ENCODE data around the gene PCSK4.

Gene PCSK4

DNA sequence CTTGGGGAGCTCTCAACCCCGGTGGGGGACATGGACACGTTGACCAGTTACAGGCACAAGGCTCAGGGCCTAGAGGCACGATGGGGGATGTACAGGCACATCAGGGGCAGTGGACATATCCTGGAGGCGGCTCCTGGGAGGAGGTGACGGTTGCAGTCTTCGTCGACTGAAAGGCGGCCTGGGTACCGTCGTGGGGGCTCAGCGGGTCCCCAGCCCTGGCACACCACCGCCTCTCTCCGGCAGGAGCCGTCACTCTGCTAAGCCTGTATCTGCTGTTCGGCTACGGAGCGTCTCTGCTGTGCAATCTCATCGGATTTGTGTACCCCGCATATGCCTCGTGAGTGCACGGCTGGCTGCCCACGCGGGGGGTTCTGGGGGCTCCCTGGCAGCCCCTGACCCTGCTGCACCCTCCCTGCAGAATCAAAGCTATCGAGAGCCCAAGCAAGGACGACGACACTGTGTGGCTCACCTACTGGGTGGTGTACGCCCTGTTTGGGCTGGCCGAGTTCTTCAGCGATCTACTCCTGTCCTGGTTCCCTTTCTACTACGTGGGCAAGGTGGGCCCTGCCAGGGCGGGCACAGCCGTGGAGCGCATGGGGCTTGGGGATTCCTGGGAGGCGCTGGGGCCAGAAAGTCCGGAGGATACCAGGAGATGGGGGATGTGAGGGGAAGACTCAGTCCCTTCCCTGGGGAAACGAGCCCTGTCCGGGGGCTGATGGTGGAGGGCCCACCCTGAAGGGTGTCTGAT, 5.1 kb upstream of the PCSK4 start:
- H2AFZ ChIP-seq (ENCODE audit: low read depth, low read length): no peak overlapping the region
- H3K4me3 ChIP-seq (ENCODE audit: low read length): no peak overlapping the region
- H3K36me3 ChIP-seq (ENCODE audit: insufficient read depth, low read length): no peaks in the 10 kb centered on the region
- H3K27me3 ChIP-seq (ENCODE audit: insufficient read depth, low read length): no peaks in the 10 kb centered on the region
- no peaks in the 10 kb centered on the region for H3K9me3 ChIP-seq (ENCODE audit: low read length)
- peaks cover 17% of the 10 kb centered on the region for H3K4me1 ChIP-seq (ENCODE audit: insufficient read depth, low read length)

DNA sequence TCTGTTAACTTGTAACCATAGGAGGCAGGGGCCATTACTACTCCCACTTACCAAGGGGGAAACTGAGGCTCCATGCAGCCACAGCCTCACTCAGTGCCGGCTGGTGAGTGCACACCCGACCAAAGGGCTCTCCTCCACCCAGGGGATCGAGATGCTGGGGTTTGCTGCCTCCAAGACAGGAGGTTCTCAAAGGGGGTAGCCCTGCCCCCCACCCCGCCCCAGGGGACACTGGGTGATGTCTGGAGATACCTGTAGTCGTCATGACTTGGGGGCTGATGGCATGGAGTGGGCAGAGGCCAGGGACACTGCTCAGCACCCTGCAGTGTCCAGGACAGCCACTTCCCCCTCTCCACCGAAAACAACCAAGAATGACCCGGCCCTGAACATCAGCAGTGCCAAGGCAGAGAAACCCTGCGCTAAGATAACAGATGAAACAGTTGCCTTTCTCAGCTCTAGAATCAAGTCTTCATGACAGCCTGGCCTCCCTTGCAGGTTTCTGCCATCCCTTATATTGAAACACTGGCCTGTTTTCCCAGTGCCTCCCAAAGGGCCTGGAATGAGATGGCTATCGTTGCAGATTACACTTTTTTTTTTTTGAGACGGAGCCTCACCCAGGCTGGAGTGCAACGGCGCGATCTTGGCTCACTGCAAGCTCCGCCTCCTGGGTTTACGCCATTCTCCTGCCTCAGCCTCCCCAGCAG, 4.1 kb upstream of the PCSK4 start:
- Histone ChIP-seq H3K27me3 (ENCODE audit: insufficient read depth, low read length) (no peaks in the 10 kb centered on the region), H3K9me3 (ENCODE audit: low read length) (no peaks in the 10 kb centered on the region), H3K4me3 (ENCODE audit: low read length) (no peak overlapping the region), H3K4me1 (ENCODE audit: insufficient read depth, low read length) (peaks cover 25% of the 10 kb centered on the region), H2AFZ (ENCODE audit: low read depth, low read length) (no peak overlapping the region), H3K36me3 (ENCODE audit: insufficient read depth, low read length) (no peaks in the 10 kb centered on the region)

DNA sequence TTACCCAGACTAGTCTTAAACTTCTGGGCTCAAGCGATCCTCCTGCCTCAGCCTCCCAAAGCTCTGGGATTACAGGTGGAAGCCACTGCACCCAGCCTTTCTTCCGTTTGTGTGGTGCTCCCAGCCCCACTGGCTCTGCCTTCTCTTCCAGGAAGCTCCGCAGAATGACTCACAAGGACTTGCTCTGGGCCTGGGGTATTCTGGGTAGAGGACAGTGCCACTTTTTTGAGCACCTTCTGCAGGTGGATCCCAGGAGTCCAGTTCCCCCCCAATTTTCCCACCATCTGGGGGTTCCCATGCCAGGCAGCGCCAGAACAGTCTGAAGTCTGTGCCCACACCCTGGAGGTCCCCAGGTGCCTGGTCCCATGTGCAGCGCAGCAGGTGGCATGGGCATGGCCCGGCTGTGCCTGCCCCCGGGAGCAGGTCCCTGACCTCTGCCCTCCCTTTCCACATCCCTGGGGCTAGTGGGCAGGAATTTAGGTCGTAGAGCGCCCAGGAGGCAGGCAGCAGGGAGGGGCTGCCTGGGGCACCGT, 2.4 kb upstream of the PCSK4 start:
- no peak overlapping the region for H3K4me3 ChIP-seq (ENCODE audit: low read length)
- H3K9me3 ChIP-seq (ENCODE audit: low read length): no peaks in the 10 kb centered on the region
- H3K4me1 ChIP-seq (ENCODE audit: insufficient read depth, low read length): peaks cover 21% of the 10 kb centered on the region
- H2AFZ ChIP-seq (ENCODE audit: low read depth, low read length): no peak overlapping the region
- H3K36me3 ChIP-seq (ENCODE audit: insufficient read depth, low read length): no peaks in the 10 kb centered on the region
- no peaks in the 10 kb centered on the region for H3K27me3 ChIP-seq (ENCODE audit: insufficient read depth, low read length)

DNA sequence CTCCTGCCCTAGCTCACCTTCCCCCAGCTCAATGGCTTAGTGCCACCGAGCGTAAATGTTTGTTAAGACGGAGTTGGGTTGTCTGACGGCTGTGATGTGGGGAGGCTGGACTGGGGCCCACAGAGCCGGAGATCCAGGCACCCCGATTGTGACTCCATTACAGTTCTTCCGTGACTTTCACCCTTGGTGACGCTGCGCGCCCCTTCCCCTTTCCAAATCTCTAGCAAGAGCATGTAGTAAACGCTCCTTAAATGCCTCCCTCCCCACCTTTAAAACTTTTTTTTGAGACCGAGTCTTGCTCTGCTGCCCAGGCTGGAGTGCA, 1.7 kb upstream of the PCSK4 start:
- Histone ChIP-seq H2AFZ (ENCODE audit: low read depth, low read length) (no peak overlapping the region), H3K4me3 (ENCODE audit: low read length) (peak overlapping the region; percentile 53), H3K27me3 (ENCODE audit: insufficient read depth, low read length) (no peaks in the 10 kb centered on the region), H3K9me3 (ENCODE audit: low read length) (no peaks in the 10 kb centered on the region), H3K36me3 (ENCODE audit: insufficient read depth, low read length) (no peaks in the 10 kb centered on the region), H3K4me1 (ENCODE audit: insufficient read depth, low read length) (peaks cover 21% of the 10 kb centered on the region)

DNA sequence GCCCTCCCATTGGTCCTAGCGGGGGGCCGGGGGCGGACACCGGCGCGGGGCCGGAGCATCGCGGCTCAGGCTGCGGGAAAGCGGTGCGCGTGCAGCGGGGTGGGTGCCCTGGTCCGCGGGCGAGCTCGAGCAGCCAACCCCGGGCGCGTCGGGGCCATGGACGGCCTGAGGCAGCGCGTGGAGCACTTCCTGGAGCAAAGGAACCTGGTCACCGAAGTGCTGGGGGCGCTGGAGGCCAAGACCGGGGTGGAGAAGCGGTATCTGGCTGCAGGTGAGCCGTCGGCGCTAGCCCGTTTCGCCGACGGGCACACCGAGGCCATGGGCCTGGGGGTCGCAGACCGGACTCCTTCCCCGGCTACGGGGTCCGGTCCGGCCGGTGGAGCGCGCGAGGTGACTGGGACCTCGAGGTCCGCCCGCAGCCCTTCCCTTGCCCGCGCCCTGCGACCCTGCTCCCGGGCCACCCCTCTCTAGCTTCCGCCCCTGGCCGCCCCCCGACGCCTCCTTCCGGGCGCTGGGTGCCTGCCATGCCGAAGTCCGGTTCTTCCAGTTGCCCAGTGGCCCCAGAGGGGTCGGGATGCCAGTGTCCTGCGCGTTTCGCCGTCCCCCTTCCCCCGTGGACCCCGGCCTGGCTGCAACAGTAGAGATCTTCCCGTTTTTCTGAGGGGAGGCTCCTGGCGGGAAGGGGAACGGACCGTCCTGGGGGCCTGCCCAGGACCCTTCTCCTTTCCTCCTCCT, 1.1 kb upstream of the PCSK4 start, which contains the start of gene REEP6:
Gene REEP6, plus strand, starts transcription at position 68 of the 735 bp plus-strand sequence. Its CDS starts 89 bp downstream, at position 157.
- H2AFZ ChIP-seq (ENCODE audit: low read depth, low read length): peak within 1 kb of the TSS; percentile 52
- H3K9me3 ChIP-seq (ENCODE audit: low read length): no peaks in the 10 kb centered on the region
- peaks cover 21% of the 10 kb centered on the region for H3K4me1 ChIP-seq (ENCODE audit: insufficient read depth, low read length)
- no peaks in the 10 kb centered on the region for H3K36me3 ChIP-seq (ENCODE audit: insufficient read depth, low read length)
- H3K27me3 ChIP-seq (ENCODE audit: insufficient read depth, low read length): no peaks in the 10 kb centered on the region
- H3K4me3 ChIP-seq (ENCODE audit: low read length): peak within 1 kb of the TSS; percentile 53

DNA sequence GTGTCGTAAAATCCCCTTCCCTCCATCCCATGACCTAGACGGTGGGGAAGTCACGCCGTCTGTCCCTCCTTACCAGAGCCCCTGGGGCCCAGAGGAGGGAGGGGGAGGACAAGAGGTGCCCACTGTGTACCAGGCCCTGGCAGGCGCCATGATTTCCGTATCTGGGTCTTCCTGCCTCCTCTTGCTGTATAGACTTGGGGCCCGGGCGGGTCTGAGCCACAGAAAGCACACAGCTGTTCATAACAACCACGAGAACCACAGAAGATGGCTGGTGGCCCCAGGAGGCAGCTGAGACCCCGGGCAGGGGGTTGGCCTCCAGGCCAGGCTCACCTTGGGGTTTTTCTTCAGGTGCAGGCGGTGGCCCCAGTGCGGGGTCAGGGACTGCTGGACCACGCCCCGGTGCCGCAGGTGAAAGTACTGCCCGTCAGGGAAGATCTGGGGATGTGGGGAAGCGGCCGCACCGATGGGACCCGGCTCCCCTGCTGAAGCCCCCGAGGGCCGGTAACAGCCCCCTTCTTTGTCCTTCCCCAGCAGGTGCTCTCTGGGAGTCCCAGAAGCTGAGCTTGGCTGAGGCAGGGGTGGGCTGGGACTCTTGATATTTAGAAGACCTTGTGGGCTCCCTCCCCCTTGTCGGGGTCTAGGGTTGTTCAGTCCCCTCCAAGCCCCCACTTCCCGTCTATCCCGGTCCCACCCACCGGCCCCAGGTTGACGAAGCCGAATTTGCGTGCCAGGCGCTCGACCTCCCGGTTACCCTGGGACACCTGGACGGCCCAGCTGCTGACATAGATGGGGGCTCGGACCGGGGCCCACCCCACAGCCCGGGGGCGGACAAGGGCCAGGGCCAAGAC, 463 bp downstream of the PCSK4 start:
- peaks cover 21% of the 10 kb centered on the region for H3K4me1 ChIP-seq (ENCODE audit: insufficient read depth, low read length)
- H3K4me3 ChIP-seq (ENCODE audit: low read length): peak overlapping the region; percentile 51
- no peaks in the 10 kb centered on the region for H3K36me3 ChIP-seq (ENCODE audit: insufficient read depth, low read length)
- no peaks in the 10 kb centered on the region for H3K9me3 ChIP-seq (ENCODE audit: low read length)
- peak overlapping the region; percentile 22 for H2AFZ ChIP-seq (ENCODE audit: low read depth, low read length)
- no peaks in the 10 kb centered on the region for H3K27me3 ChIP-seq (ENCODE audit: insufficient read depth, low read length)

DNA sequence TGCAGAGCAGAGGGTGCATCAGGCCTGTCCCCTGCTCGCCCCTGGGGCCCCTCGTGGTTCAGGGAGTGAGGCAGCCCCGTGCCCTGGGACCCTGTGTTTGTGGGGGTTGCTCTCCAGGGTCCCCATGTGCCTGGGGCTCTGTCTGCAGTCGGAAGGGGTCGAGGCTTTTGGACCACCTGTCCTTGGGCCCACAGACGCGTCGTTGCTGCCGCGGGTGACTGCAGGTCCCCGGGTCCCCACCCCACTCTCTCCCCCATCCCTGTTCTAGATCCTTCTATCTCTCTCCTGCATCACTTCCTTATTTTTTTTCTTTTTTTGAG, 1.9 kb downstream of the PCSK4 start:
- H2AFZ ChIP-seq (ENCODE audit: low read depth, low read length): no peak overlapping the region
- H3K27me3 ChIP-seq (ENCODE audit: insufficient read depth, low read length): no peaks in the 10 kb centered on the region
- H3K4me3 ChIP-seq (ENCODE audit: low read length): no peak overlapping the region
- no peaks in the 10 kb centered on the region for H3K9me3 ChIP-seq (ENCODE audit: low read length)
- peaks cover 17% of the 10 kb centered on the region for H3K4me1 ChIP-seq (ENCODE audit: insufficient read depth, low read length)
- H3K36me3 ChIP-seq (ENCODE audit: insufficient read depth, low read length): no peaks in the 10 kb centered on the region

DNA sequence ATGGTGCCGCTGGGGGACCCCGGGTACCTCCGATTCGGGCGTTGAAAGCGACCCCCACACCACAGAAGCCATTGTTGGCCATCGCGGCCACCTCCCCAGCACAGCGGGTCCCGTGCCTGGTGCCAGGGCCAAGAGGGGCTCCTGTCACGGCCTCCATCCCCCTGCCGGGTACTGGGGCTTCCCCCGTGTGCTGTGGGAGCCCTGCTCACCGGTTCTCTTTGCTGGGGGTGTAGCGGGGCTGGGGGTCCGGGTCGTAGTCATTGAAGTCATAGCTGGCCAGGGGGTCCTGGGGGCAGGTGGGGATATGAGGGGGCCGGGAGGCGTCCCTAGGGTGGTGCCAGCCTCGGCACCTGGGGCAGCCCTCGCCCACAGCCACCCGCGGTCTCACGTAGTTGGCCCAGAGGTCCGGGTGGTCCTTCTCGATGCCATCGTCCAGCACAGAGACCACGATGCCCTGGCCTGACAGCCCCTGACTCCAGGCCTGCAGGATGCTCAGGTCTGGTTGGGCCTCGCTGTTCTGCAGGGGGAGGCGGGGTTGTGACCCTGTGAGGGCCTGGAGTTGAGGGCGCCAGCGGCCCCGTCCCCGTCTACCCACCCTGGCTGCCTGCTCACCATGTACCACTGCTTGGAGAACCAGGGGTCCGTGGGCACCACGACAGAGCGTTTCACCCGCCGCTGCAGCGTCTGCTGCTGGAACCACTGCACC, 2.4 kb downstream of the PCSK4 start:
- peaks cover 12% of the 10 kb centered on the region for H3K4me1 ChIP-seq (ENCODE audit: insufficient read depth, low read length)
- no peak overlapping the region for H2AFZ ChIP-seq (ENCODE audit: low read depth, low read length)
- H3K9me3 ChIP-seq (ENCODE audit: low read length): no peaks in the 10 kb centered on the region
- no peaks in the 10 kb centered on the region for H3K27me3 ChIP-seq (ENCODE audit: insufficient read depth, low read length)
- no peak overlapping the region for H3K4me3 ChIP-seq (ENCODE audit: low read length)
- no peaks in the 10 kb centered on the region for H3K36me3 ChIP-seq (ENCODE audit: insufficient read depth, low read length)

DNA sequence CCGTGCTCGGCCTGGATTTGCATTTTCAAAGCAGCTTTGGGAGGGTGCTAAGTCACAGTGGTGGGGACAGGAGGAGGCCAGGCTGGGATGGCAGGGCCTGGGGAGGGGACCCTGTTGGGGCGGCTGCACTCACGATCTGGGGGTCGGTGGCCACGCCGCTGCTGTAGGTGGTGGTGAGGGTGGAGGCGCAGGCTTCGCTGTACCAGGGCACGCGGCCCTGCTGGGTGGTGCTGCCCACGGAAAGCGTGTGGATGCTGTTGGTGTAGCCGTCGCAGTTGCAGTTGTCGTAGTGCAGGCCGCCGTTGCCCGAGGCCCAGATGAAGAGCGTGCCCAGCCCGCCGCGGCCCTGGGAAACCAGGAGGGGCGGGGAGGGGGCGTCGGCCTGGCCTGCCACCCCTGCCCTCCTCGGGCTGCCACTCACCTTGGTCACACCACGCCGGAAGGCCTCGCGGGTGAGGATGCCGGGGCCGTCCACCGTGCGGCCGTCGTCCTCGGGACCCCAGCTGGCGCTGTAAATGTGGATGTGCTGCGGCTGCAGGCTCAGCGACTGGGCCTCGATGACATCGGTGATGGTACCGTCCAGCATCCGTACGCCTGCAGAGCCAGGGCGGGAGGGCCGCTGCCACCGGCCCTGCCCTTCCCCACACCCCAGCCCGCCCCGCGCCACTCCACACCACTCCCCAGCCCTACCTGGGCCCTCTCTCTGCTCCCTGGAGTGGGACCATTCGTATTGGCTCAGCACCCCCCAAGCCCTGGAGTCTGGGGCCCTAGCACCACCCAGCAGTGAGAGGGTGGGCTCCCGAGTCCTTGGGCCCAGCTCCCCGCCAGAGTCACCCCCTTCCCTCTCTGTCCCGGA, 3.2 kb downstream of the PCSK4 start:
- Histone ChIP-seq H3K4me1 (ENCODE audit: insufficient read depth, low read length) (peaks cover 8% of the 10 kb centered on the region), H2AFZ (ENCODE audit: low read depth, low read length) (no peak overlapping the region), H3K4me3 (ENCODE audit: low read length) (no peak overlapping the region), H3K36me3 (ENCODE audit: insufficient read depth, low read length) (no peaks in the 10 kb centered on the region), H3K27me3 (ENCODE audit: insufficient read depth, low read length) (no peaks in the 10 kb centered on the region), H3K9me3 (ENCODE audit: low read length) (no peaks in the 10 kb centered on the region)

DNA sequence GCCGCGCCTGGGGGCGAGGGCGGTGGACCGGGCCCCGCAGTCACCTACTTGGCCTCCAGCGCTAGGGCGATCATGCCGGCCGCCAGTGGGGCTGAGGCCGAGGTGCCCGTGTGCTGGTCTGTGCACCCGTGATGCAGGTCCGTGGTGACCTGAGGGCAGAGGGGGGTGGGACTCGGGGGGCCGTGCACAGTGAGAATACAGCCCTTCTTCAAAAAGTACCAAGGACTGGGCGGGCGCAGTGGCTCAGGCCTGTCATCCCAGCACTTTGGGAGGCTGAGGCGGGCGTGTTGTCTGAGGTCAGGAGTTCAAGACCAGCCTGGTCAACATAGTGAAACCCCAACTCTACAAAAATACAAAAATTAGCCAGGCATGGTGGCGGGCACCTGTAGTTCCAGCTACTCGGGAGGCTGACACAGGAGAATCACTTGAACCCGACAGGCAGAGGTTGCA, 6.1 kb downstream of the PCSK4 start:
- no peaks in the 10 kb centered on the region for H3K9me3 ChIP-seq (ENCODE audit: low read length)

DNA sequence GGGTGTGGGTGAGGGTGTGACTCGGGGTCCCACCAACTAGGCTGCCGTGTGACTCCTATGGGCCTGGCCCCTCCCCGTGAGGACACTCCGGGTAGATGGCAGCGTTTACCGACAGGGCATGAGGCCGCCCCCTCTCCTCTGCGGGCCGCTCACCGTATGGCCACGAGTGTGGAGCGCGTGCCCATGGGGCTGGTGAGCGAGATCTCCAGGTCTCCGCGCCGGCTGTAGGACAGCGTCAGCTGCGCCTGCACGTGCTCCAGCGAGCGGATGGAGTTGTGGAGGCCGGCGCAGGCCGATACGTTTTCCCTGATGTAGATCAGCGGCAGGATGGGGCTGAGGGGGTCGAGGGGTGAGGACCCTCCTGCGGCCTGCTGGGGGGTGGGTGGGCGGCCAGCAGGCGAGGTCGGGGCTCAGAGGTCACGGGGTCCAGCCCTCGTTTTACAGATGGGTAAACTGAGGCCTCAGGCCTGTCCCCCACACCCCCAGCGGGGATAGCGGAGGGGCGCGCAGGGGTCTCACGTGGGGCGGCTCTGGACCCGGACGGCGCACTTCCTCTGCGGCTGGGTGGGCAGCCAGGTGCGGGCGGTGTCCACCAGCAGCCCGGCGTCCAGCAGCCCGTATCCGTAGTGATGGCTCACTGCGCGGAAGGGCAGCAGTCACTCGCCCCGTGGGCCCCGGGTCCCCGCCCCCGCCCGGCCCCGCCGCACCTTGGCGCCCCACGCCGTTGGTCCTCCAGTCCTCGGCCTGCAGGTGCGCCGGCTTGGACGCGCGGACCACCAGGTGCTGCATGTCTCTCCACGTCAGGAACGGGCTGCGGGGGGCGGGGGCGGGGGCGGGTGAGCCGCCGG, 6.8 kb downstream of the PCSK4 start:
- Histone ChIP-seq H3K36me3 (ENCODE audit: insufficient read depth, low read length) (no peaks in the 10 kb centered on the region), H2AFZ (ENCODE audit: low read depth, low read length) (no peak overlapping the region), H3K4me3 (ENCODE audit: low read length) (no peak overlapping the region), H3K9me3 (ENCODE audit: low read length) (no peaks in the 10 kb centered on the region), H3K27me3 (ENCODE audit: insufficient read depth, low read length) (no peaks in the 10 kb centered on the region), H3K4me1 (ENCODE audit: insufficient read depth, low read length) (peaks cover 2% of the 10 kb centered on the region)

More for the DNA sequence above, 6.1 kb downstream of the PCSK4 start:
- H3K36me3 ChIP-seq (ENCODE audit: insufficient read depth, low read length): no peaks in the 10 kb centered on the region
- H3K27me3 ChIP-seq (ENCODE audit: insufficient read depth, low read length): no peaks in the 10 kb centered on the region
- no peak overlapping the region for H3K4me3 ChIP-seq (ENCODE audit: low read length)
- no peaks in the 10 kb centered on the region for H3K4me1 ChIP-seq (ENCODE audit: insufficient read depth, low read length)
- H2AFZ ChIP-seq (ENCODE audit: low read depth, low read length): no peak overlapping the region
